HCT116 (cell line): ENCODE results near the gene PDE12. TPM values are rescaled to one million over a fixed set of nuclear protein-coding genes. Genes with fewer than 3 reads are reported as not detected.
"Not testable (repeated sequence)": the region's sequence is repeated elsewhere in the genome, so short reads cannot be mapped to it uniquely, and the experiment has no call there.

ENCODE experiments used
- ATAC-seq: fragments of 200-7000 bp; cut with Tn5 transposase; 2 replicates; pipeline ENCODE4 v1.9.1; 2020; ENCODE audit warnings: mild to moderate bottlenecking, moderate library complexity
- BruUV-seq: library from RNA; stranded (reverse); fragments of 400-500 nt; replicated peaks from 2 replicates; lab custom pipeline; 2021; lab: Mats Ljungman, UMichigan
- CTCF ChIA-PET: fragments of 300-600 bp; sonication (Branson Sonifier 250); formaldehyde crosslinking; loops from one replicate; lab custom pipeline; 2021; ENCODE audit warnings: antibody characterized with exemption; lab: Charles Lee
- POLR2A ChIA-PET: fragments of 300-600, 350-600 bp; sonication (Branson Sonifier 250); formaldehyde crosslinking; loops from one replicate; lab custom pipeline; 2021; ENCODE audit warnings: antibody characterized with exemption; lab: Charles Lee
- RAD21 ChIA-PET, 2 experiments: fragments of 300-600 bp; sonication (Branson Sonifier 250); formaldehyde crosslinking; loops; one replicate each; lab custom pipeline; 2023; ENCODE audit warnings: low total read pairs in 2 of 2; ENCODE audit not compliant: uncharacterized antibody in 2 of 2, unreplicated experiment in 2 of 2, low non-redundant PET in 1 of 2; lab: Charles Lee
- DNase-seq: peaks from one replicate; pipeline ENCODE4 v3.0.0-alpha.2; 2010; ENCODE audit warnings: low read depth, low spot score
- H2AFZ ChIP-seq: fragments of 200-600 bp; shearing (Covaris generic), sonication (generic); 2 replicates; pipeline ENCODE4 v1.6.1; 2017; ENCODE audit warnings: low read depth, mixed run types, mixed read lengths, antibody characterized with exemption, low read length; ENCODE audit not compliant: poor library complexity, severe bottlenecking
- H3K27ac ChIP-seq: 2 replicates; pipeline ENCODE4 v1.5.1; 2012; ENCODE audit warnings: low read depth, low read length
- H3K27me3 ChIP-seq: fragments of 200-600 bp; sonication (generic); 2 replicates; pipeline ENCODE4 v1.6.1; 2016; ENCODE audit warnings: mixed run types, low read length, mixed read lengths; ENCODE audit not compliant: insufficient read depth
- H3K36me3 ChIP-seq, 2 experiments: fragments of 200-500 bp in 1 of 2; fragments of 200-600 bp in 1 of 2; sonication (Bioruptor generic) in 1 of 2; sonication (generic) in 1 of 2; 2 replicates each; pipeline versions ENCODE4 v1.5.1 to v1.6.1; 2014 to 2016; ENCODE audit warnings: low read length in 2 of 2, inconsistent platforms in 1 of 2, mixed read lengths in 1 of 2, mixed run types in 1 of 2; ENCODE audit not compliant: insufficient read depth in 2 of 2, control insufficient read depth in 1 of 2
- H3K4me1 ChIP-seq, 2 experiments: fragments of 200-600 bp in 1 of 2; sonication (generic) in 1 of 2; 2 replicates each; pipeline versions ENCODE4 v1.5.1 to v1.6.1; 2012 to 2017; ENCODE audit warnings: low read length in 2 of 2, inconsistent platforms in 1 of 2, mild to moderate bottlenecking in 1 of 2, mixed read lengths in 1 of 2, mixed run types in 1 of 2, moderate library complexity in 1 of 2; ENCODE audit not compliant: insufficient read depth in 2 of 2, control insufficient read depth in 1 of 2
- H3K4me2 ChIP-seq: fragments of 200-600 bp; sonication (generic); 2 replicates; pipeline ENCODE4 v1.6.1; 2017; ENCODE audit warnings: mixed run types, low read length, mixed read lengths
- H3K4me3 ChIP-seq, 2 experiments: fragments of 200-600 bp in 1 of 2; sonication (generic) in 1 of 2; replicated peaks in 1 of 2; 2 replicates each; pipeline ENCODE4 v1.5.1; 2011 to 2016; ENCODE audit warnings: low read length in 2 of 2, control low read depth in 1 of 2, low read depth in 1 of 2, mild to moderate bottlenecking in 1 of 2, mixed read lengths in 1 of 2, mixed run types in 1 of 2
- H3K79me2 ChIP-seq: fragments of 200-600 bp; sonication (generic); 2 replicates; pipeline ENCODE4 v1.6.1; 2017; ENCODE audit warnings: mild to moderate bottlenecking, mixed run types, low read length, moderate library complexity, mixed read lengths; ENCODE audit not compliant: insufficient read depth
- H3K9ac ChIP-seq: fragments of 200-600 bp; sonication (generic); 2 replicates; pipeline ENCODE4 v1.6.1; 2016; ENCODE audit warnings: low read length, mixed read lengths
- H3K9me2 ChIP-seq: fragments of 200-600 bp; sonication (generic), shearing (Covaris generic); 2 replicates; pipeline ENCODE4 v1.6.1; 2017; ENCODE audit warnings: mixed run types, mild to moderate bottlenecking, moderate library complexity; ENCODE audit not compliant: insufficient read depth
- H3K9me3 ChIP-seq, 2 experiments: fragments of 200-500 bp in 1 of 2; fragments of 200-600 bp in 1 of 2; sonication (Bioruptor generic) in 1 of 2; sonication (generic) in 1 of 2; 2 replicates each; pipeline ENCODE4 v1.6.1; 2014 to 2017; ENCODE audit warnings: low read length in 2 of 2, mixed read lengths in 2 of 2, inconsistent platforms in 1 of 2, low read depth in 1 of 2, mild to moderate bottlenecking in 1 of 2, mixed run types in 1 of 2, moderate library complexity in 1 of 2; ENCODE audit not compliant: control insufficient read depth in 1 of 2, insufficient read depth in 1 of 2
- H4K20me1 ChIP-seq: fragments of 200-600 bp; sonication (generic), shearing (Covaris generic); 2 replicates; pipeline ENCODE4 v1.6.1; 2017; ENCODE audit warnings: mixed run types, mild to moderate bottlenecking, moderate library complexity; ENCODE audit not compliant: insufficient read depth
- CBX3 ChIP-seq: IDR thresholded peaks from 2 replicates; pipeline ENCODE4 v1.6.1; 2012; ENCODE audit warnings: low read depth
- EZH2 ChIP-seq: fragments of 200-600 bp; sonication (generic); IDR thresholded peaks from 2 replicates; pipeline ENCODE4 v1.6.1; 2017; ENCODE audit warnings: antibody characterized with exemption, mixed run types
- FOSL1 ChIP-seq: IDR thresholded peaks from 2 replicates; pipeline ENCODE4 v1.6.1; 2012; ENCODE audit warnings: low read depth
- POLR2A ChIP-seq: IDR thresholded peaks from 2 replicates; pipeline ENCODE4 v1.7.0; 2011; ENCODE audit warnings: borderline replicate concordance; ENCODE audit not compliant: insufficient read depth, insufficient read length; ENCODE audit errors: extremely low read depth
- RAD21 ChIP-seq: IDR thresholded peaks from 2 replicates; pipeline ENCODE4 v1.6.1; 2012; ENCODE audit warnings: low read depth, mild to moderate bottlenecking
- SP1 ChIP-seq: IDR thresholded peaks from 2 replicates; pipeline ENCODE4 v1.6.1; 2012; ENCODE audit warnings: low read depth
- ZNF274 ChIP-seq: fragments of 200-500 bp; sonication (Bioruptor generic); IDR thresholded peaks from 2 replicates; pipeline ENCODE4 v1.6.1; 2014; ENCODE audit warnings: mild to moderate bottlenecking, low read depth, low read length, inconsistent platforms
- intact Hi-C: fragments of 100-400 bp; cut with micrococcal nuclease; formaldehyde crosslinking; loops from 2 replicates; pipeline ENCODE4 v1.10.0; 2022
- total RNA-seq: library from RNA; stranded (reverse); gene quantifications from one replicate; pipeline ENCODE4 v1.2.1, GENCODE V29; 2021; ENCODE audit not compliant: unreplicated experiment

PDE12 gene
- total RNA-seq, 1 experiment from 2014 or later, result 28.3 TPM

DNA sequence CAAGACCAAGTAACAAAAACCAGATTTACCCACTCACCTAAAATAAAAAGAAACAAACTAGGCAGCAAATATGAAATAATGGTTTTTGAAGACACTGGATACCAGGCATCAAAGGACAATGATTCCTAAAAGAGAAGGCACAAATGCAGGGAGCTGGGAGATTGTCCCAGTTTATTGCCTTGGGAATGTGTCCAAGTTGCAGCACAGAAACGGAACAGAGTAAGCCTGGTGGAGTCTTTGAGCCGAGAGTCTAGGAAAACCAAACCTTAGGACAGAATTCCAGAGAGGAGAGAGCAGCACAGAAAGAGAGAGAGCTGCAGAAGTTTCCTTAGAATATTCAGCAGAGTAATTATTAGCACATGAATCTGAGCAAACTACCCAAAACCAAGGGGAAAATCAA lies 48.9 kb downstream of the PDE12 start:
- intact Hi-C loops, result no loop called here
- no TSS peak for BruUV-seq
- H3K4me2 ChIP-seq, result no peak overlapping the region
- H3K9me3 ChIP-seq, result no peaks in the 10 kb centered on the region
- H3K4me3 ChIP-seq, result no peak overlapping the region
- ATAC-seq (no peak), DNase-seq (no peak)
- H2AFZ ChIP-seq, result no peak overlapping the region
- H3K9ac ChIP-seq, result no peak overlapping the region
- no peak overlapping the region for H3K27ac ChIP-seq
- no peak for TF ChIP-seq FOSL1
- TF ChIP-seq ZNF274, result no peak
- no peaks in the 10 kb centered on the region for H3K27me3 ChIP-seq
- ChIA-PET POLR2A (no interaction called here), CTCF (no interaction called here), RAD21 (no interaction called here)
- no peaks in the 10 kb centered on the region for H4K20me1 ChIP-seq
- no peaks in the 10 kb centered on the region for H3K9me2 ChIP-seq
- 0 out of 4 replicates have a peak, but pooled peaks cover 0 to 2% of the 10 kb centered on the region in 2 experiments for H3K36me3 ChIP-seq
- H3K79me2 ChIP-seq, result no peaks in the 10 kb centered on the region
- H3K4me1 ChIP-seq, result no peaks in the 10 kb centered on the region

DNA sequence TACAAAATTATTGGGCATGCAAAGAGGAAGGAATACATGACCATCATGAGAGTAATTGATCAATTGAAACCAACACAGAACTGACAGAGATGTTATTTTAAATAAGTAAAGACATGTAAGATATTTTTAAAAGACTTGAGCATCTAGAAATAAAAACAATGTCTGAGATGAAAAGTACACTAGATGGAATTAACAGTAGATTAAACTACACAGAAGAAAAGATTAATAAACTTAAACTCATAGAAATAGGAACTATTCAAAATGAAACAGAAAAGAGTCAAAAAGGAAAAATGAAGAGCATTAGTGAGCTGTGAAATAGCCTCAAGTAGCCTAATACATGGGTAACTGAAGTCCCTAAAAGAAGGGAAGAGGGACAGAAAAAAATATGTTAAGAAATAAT lies 49.6 kb downstream of the PDE12 start:
- Histone ChIP-seq H3K4me2 (no peak overlapping the region), H3K9me3 (no peaks in the 10 kb centered on the region), H3K9me2 (no peaks in the 10 kb centered on the region), H3K4me1 (no peaks in the 10 kb centered on the region), H3K9ac (no peak overlapping the region), H2AFZ (no peak overlapping the region), H3K4me3 (no peak overlapping the region), H4K20me1 (no peaks in the 10 kb centered on the region), H3K27me3 (no peaks in the 10 kb centered on the region), H3K79me2 (no peaks in the 10 kb centered on the region), H3K36me3 (0 out of 4 replicates have a peak, but pooled peaks cover 0 to 2% of the 10 kb centered on the region in 2 experiments), H3K27ac (no peak overlapping the region)
- DNase-seq (no peak), ATAC-seq (no peak)
- no TSS peak for BruUV-seq
- intact Hi-C loops, result no loop called here
- TF ChIP-seq POLR2A (no peak), RAD21 (no peak), SP1 (no peak), FOSL1 (no peak), EZH2 (no peak), CBX3 (no peak)
- ChIA-PET POLR2A (no interaction called here), CTCF (no interaction called here), RAD21 (no interaction called here)

DNA sequence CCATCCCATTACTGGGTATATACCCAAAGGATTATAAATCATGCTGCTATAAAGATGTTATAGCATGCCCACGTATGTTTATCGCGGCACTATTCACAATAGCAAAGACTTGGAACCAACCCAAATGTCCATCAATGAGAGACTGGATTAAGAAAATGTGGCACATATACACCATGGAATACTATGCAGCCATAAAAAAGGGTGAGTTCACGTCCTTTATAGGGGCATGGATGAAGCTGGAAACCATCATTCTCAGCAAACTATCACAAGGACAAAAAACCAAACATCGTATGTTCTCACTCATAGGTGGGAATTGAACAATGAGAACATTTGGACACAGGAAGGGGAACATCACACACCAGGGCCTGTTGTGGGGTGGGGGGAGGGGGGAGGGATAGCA lies 55.8 kb downstream of the PDE12 start:
- H3K4me1 ChIP-seq, H3K27ac ChIP-seq, H3K27me3 ChIP-seq, POLR2A ChIA-PET, H3K79me2 ChIP-seq, H2AFZ ChIP-seq, H3K9ac ChIP-seq, H4K20me1 ChIP-seq, BruUV-seq, ATAC-seq, H3K4me2 ChIP-seq, CTCF ChIA-PET, H3K9me3 ChIP-seq, H3K9me2 ChIP-seq, H3K36me3 ChIP-seq, H3K4me3 ChIP-seq, intact Hi-C loops, RAD21 ChIA-PET, DNase-seq: not testable (repeated sequence)
